ENCODE results near the gene SLC45A1.

SLC45A1 gene

GRCh38 chr1:8338526-8339202 lies 20.8 kb downstream of the SLC45A1 start:
- no peak overlapping the region for H4K12ac ChIP-seq (ENCODE audit: low read depth, low read length)
- no peak overlapping the region for H3K4ac ChIP-seq (ENCODE audit: low read depth, low read length)
- no peak overlapping the region for H4K91ac ChIP-seq (ENCODE audit: low read depth, low read length)

GRCh38 chr1:8339203-8339600 lies 21.3 kb downstream of the SLC45A1 start:
- no peak overlapping the region for H2BK5ac ChIP-seq (ENCODE audit: low read depth, low read length, poor library complexity)
- H3K9ac ChIP-seq (ENCODE audit: low read length), result no peak overlapping the region
- H3K27me3 ChIP-seq (ENCODE audit: insufficient read depth, low read length), result no peaks in the 10 kb centered on the region
- H3K14ac ChIP-seq (ENCODE audit: low read length), result no peak overlapping the region
- peaks cover 7 to 9% of the 10 kb centered on the region in 2 experiments for H3K4me1 ChIP-seq (ENCODE audit: control insufficient read depth in 1 of 2, insufficient read depth in 2 of 2, low read length in 2 of 2)
- no peaks in the 10 kb centered on the region for H3K36me3 ChIP-seq (ENCODE audit: control insufficient read depth in 1 of 2, insufficient read depth in 2 of 2, low read length in 2 of 2)
- H2AFZ ChIP-seq (ENCODE audit: insufficient read depth, low read length, poor library complexity), result no peak overlapping the region
- no peak overlapping the region for H3K18ac ChIP-seq (ENCODE audit: low read length)
- H3K4me3 ChIP-seq (ENCODE audit: low read depth, low read length), result no peak overlapping the region
- no CpG with 5 or more reads among the region's 13 CpGs for WGBS (ENCODE audit: extremely low coverage, insufficient coverage, insufficient read length)
- H4K8ac ChIP-seq (ENCODE audit: low read depth, low read length), result no peak overlapping the region
- H2BK12ac ChIP-seq (ENCODE audit: low read length), result no peak overlapping the region
- no peak overlapping the region for H4K91ac ChIP-seq (ENCODE audit: low read depth, low read length)
- no peak overlapping the region for H3K4ac ChIP-seq (ENCODE audit: low read depth, low read length)
- no peak overlapping the region for H3K4me2 ChIP-seq (ENCODE audit: low read length)
- DNase-seq, result no peak
- H2AK5ac ChIP-seq (ENCODE audit: low read length), result no peak overlapping the region
- no peak overlapping the region for H2BK120ac ChIP-seq (ENCODE audit: insufficient read depth, low read length, poor library complexity)
- peaks cover 3% of the 10 kb centered on the region for H3K9me3 ChIP-seq (ENCODE audit: insufficient read depth, low read depth, low read length)
- H4K12ac ChIP-seq (ENCODE audit: low read depth, low read length), result no peak overlapping the region
- no peak overlapping the region for H3K27ac ChIP-seq (ENCODE audit: low read depth, low read length)
- H3K79me2 ChIP-seq (ENCODE audit: control insufficient read depth, insufficient read depth, low read length, poor library complexity), result no peaks in the 10 kb centered on the region
- no peak overlapping the region for H3K23ac ChIP-seq (ENCODE audit: low read length)
- H3K79me1 ChIP-seq (ENCODE audit: low read length), result peaks cover 7% of the 10 kb centered on the region

More at GRCh38 chr1:8338526-8339202, 20.8 kb downstream of the SLC45A1 start:
- H3K79me1 ChIP-seq (ENCODE audit: low read length), result peaks cover 6% of the 10 kb centered on the region
- no peaks in the 10 kb centered on the region for H3K36me3 ChIP-seq (ENCODE audit: control insufficient read depth in 1 of 2, insufficient read depth in 2 of 2, low read length in 2 of 2)
- no peak overlapping the region for H3K14ac ChIP-seq (ENCODE audit: low read length)
- no peak overlapping the region for H3K23ac ChIP-seq (ENCODE audit: low read length)
- no peaks in the 10 kb centered on the region for H3K79me2 ChIP-seq (ENCODE audit: control insufficient read depth, insufficient read depth, low read length, poor library complexity)
- H3K18ac ChIP-seq (ENCODE audit: low read length), result no peak overlapping the region
- no peak overlapping the region for H2BK12ac ChIP-seq (ENCODE audit: low read length)
- no peaks in the 10 kb centered on the region for H3K27me3 ChIP-seq (ENCODE audit: insufficient read depth, low read length)
- no peak overlapping the region for H2BK5ac ChIP-seq (ENCODE audit: low read depth, low read length, poor library complexity)
- no peak overlapping the region for H3K27ac ChIP-seq (ENCODE audit: low read depth, low read length)
- no peak overlapping the region for H3K4me2 ChIP-seq (ENCODE audit: low read length)
- peaks cover 3% of the 10 kb centered on the region for H3K9me3 ChIP-seq (ENCODE audit: insufficient read depth, low read depth, low read length)
- H2AFZ ChIP-seq (ENCODE audit: insufficient read depth, low read length, poor library complexity), result no peak overlapping the region
- H2AK5ac ChIP-seq (ENCODE audit: low read length), result no peak overlapping the region
- WGBS (ENCODE audit: extremely low coverage, insufficient coverage, insufficient read length), result no CpG with 5 or more reads among the region's 26 CpGs
- no peak overlapping the region for H4K8ac ChIP-seq (ENCODE audit: low read depth, low read length)
- H3K9ac ChIP-seq (ENCODE audit: low read length), result no peak overlapping the region
- DNase-seq, result no peak
- peaks cover 6% of the 10 kb centered on the region in 2 experiments for H3K4me1 ChIP-seq (ENCODE audit: control insufficient read depth in 1 of 2, insufficient read depth in 2 of 2, low read length in 2 of 2)
- H2BK120ac ChIP-seq (ENCODE audit: insufficient read depth, low read length, poor library complexity), result no peak overlapping the region
- no peak overlapping the region for H3K4me3 ChIP-seq (ENCODE audit: low read depth, low read length)

- H3K79me1 ChIP-seq (ENCODE audit: low read length), result peaks cover 7% of the 10 kb centered on the region
- H3K4me2 ChIP-seq (ENCODE audit: low read length), result no peak overlapping the region
- H4K12ac ChIP-seq (ENCODE audit: low read depth, low read length), result no peak overlapping the region
- no peak overlapping the region for H3K27ac ChIP-seq (ENCODE audit: low read depth, low read length)
- H3K14ac ChIP-seq (ENCODE audit: low read length), result no peak overlapping the region
- peaks cover 3% of the 10 kb centered on the region for H3K9me3 ChIP-seq (ENCODE audit: insufficient read depth, low read depth, low read length)
- no peak overlapping the region for H2BK12ac ChIP-seq (ENCODE audit: low read length)
- no peaks in the 10 kb centered on the region for H3K79me2 ChIP-seq (ENCODE audit: control insufficient read depth, insufficient read depth, low read length, poor library complexity)
- H4K91ac ChIP-seq (ENCODE audit: low read depth, low read length), result no peak overlapping the region
- no peaks in the 10 kb centered on the region for H3K27me3 ChIP-seq (ENCODE audit: insufficient read depth, low read length)
- no peak overlapping the region for H3K18ac ChIP-seq (ENCODE audit: low read length)
- no peak overlapping the region for H2AK5ac ChIP-seq (ENCODE audit: low read length)
- H3K4me1 ChIP-seq (ENCODE audit: control insufficient read depth in 1 of 2, insufficient read depth in 2 of 2, low read length in 2 of 2), result peaks cover 7 to 9% of the 10 kb centered on the region in 2 experiments
- DNase-seq, result no peak
- no peaks in the 10 kb centered on the region for H3K36me3 ChIP-seq (ENCODE audit: control insufficient read depth in 1 of 2, insufficient read depth in 2 of 2, low read length in 2 of 2)
- no peak overlapping the region for H2BK120ac ChIP-seq (ENCODE audit: insufficient read depth, low read length, poor library complexity)
- no peak overlapping the region for H2AFZ ChIP-seq (ENCODE audit: insufficient read depth, low read length, poor library complexity)
- no peak overlapping the region for H3K4me3 ChIP-seq (ENCODE audit: low read depth, low read length)
- no peak overlapping the region for H2BK5ac ChIP-seq (ENCODE audit: low read depth, low read length, poor library complexity)
- H3K9ac ChIP-seq (ENCODE audit: low read length), result no peak overlapping the region
- no peak overlapping the region for H3K23ac ChIP-seq (ENCODE audit: low read length)
- H4K8ac ChIP-seq (ENCODE audit: low read depth, low read length), result no peak overlapping the region
- WGBS (ENCODE audit: extremely low coverage, insufficient coverage, insufficient read length), result no CpG with 5 or more reads among the region's 6 CpGs
- H3K4ac ChIP-seq (ENCODE audit: low read depth, low read length), result no peak overlapping the region
These were observed 22.5 kb downstream of the SLC45A1 start for GRCh38 chr1:8340448-8340847.

DNA sequence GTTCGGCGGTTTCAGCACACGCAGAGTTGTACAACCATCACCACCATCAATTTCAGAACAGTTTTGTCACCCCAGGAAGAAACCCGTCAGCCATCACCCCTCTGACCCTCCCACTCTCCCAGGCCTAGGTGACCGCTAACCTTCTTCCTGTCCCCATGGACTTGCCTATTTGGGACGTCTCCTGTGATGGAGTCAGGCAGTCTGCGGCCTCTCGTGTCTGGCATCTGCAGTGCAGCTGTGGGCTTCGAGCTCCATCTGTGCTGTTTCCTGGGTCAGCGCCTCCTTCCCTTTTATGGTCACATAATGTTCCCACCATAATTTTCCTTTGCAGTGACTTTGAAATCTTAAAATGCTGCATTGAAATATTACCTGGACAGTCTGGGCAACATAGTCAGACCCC lies 24.4 kb downstream of the SLC45A1 start:
- H3K4me3 ChIP-seq (ENCODE audit: low read depth, low read length), result no peak overlapping the region
- peak in 1 of 2 donors; percentile 28 for DNase-seq
- peaks cover 12% of the 10 kb centered on the region for H3K79me1 ChIP-seq (ENCODE audit: low read length)
- no peak overlapping the region for H2BK12ac ChIP-seq (ENCODE audit: low read length)
- H3K36me3 ChIP-seq (ENCODE audit: control insufficient read depth in 1 of 2, insufficient read depth in 2 of 2, low read length in 2 of 2), result peaks cover 0 to 3% of the 10 kb centered on the region in 2 experiments
- no peak overlapping the region for H3K27ac ChIP-seq (ENCODE audit: low read depth, low read length)
- no CpG with 5 or more reads among the region's 10 CpGs for WGBS (ENCODE audit: extremely low coverage, insufficient coverage, insufficient read length)
- H4K91ac ChIP-seq (ENCODE audit: low read depth, low read length), result no peak overlapping the region
- no peak overlapping the region for H3K23ac ChIP-seq (ENCODE audit: low read length)
- no peak overlapping the region for H3K4me2 ChIP-seq (ENCODE audit: low read length)
- no peak overlapping the region for H2AFZ ChIP-seq (ENCODE audit: insufficient read depth, low read length, poor library complexity)
- no peak overlapping the region for H3K18ac ChIP-seq (ENCODE audit: low read length)
- H3K9me3 ChIP-seq (ENCODE audit: insufficient read depth, low read depth, low read length), result peaks cover 3% of the 10 kb centered on the region
- no peak overlapping the region for H4K12ac ChIP-seq (ENCODE audit: low read depth, low read length)
- H3K9ac ChIP-seq (ENCODE audit: low read length), result no peak overlapping the region
- H3K4me1 ChIP-seq (ENCODE audit: control insufficient read depth in 1 of 2, insufficient read depth in 2 of 2, low read length in 2 of 2), result peaks cover 7 to 9% of the 10 kb centered on the region in 2 experiments
- H2BK120ac ChIP-seq (ENCODE audit: insufficient read depth, low read length, poor library complexity), result no peak overlapping the region
- no peak overlapping the region for H4K8ac ChIP-seq (ENCODE audit: low read depth, low read length)
- H2BK5ac ChIP-seq (ENCODE audit: low read depth, low read length, poor library complexity), result no peak overlapping the region
- H3K27me3 ChIP-seq (ENCODE audit: insufficient read depth, low read length), result no peaks in the 10 kb centered on the region
- H3K4ac ChIP-seq (ENCODE audit: low read depth, low read length), result no peak overlapping the region
- H3K14ac ChIP-seq (ENCODE audit: low read length), result no peak overlapping the region
- no peak overlapping the region for H2AK5ac ChIP-seq (ENCODE audit: low read length)
- no peaks in the 10 kb centered on the region for H3K79me2 ChIP-seq (ENCODE audit: control insufficient read depth, insufficient read depth, low read length, poor library complexity)

Measured in trophoblast cell (in vitro differentiated cells and primary cell).